Trophoblast cell (in vitro differentiated cells and primary cell): ENCODE data around the gene AOPEP.

ENCODE experiments used
- DNase-seq, 2 donors: peaks; one replicate each; pipeline ENCODE4 v3.0.0-alpha.2; 2016
- H2AFZ ChIP-seq: 2 replicates; pipeline ENCODE4 v1.6.1; 2013; ENCODE audit warnings: low read length, moderate library complexity, mild to moderate bottlenecking; ENCODE audit not compliant: insufficient read depth, poor library complexity
- H2AK5ac ChIP-seq: 2 replicates; pipeline ENCODE4 v1.6.1; 2013; ENCODE audit warnings: mild to moderate bottlenecking, low read length
- H2BK120ac ChIP-seq: 2 replicates; pipeline ENCODE4 v1.6.1; 2013; ENCODE audit warnings: low read length, mild to moderate bottlenecking, moderate library complexity; ENCODE audit not compliant: insufficient read depth, poor library complexity
- H2BK12ac ChIP-seq: 2 replicates; pipeline ENCODE4 v1.6.1; 2013; ENCODE audit warnings: mild to moderate bottlenecking, low read length, moderate library complexity
- H2BK5ac ChIP-seq: 2 replicates; pipeline ENCODE4 v1.6.1; 2013; ENCODE audit warnings: low read length, low read depth, moderate library complexity, mild to moderate bottlenecking; ENCODE audit not compliant: poor library complexity
- H3K14ac ChIP-seq: 2 replicates; pipeline ENCODE4 v1.6.1; 2013; ENCODE audit warnings: mild to moderate bottlenecking, low read length
- H3K18ac ChIP-seq: 2 replicates; pipeline ENCODE4 v1.6.1; 2013; ENCODE audit warnings: mild to moderate bottlenecking, low read length
- H3K23ac ChIP-seq: 2 replicates; pipeline ENCODE4 v1.6.1; 2013; ENCODE audit warnings: low read length
- H3K27ac ChIP-seq: 2 replicates; pipeline ENCODE4 v1.5.1; 2013; ENCODE audit warnings: low read depth, mild to moderate bottlenecking, inconsistent platforms, low read length, moderate library complexity
- H3K27me3 ChIP-seq: 2 replicates; pipeline ENCODE4 v1.6.1; 2013; ENCODE audit warnings: inconsistent platforms, mild to moderate bottlenecking, low read length, moderate library complexity; ENCODE audit not compliant: insufficient read depth
- H3K36me3 ChIP-seq, 2 experiments: 1 replicate in 1 of 2; 2 replicates in 1 of 2; pipeline ENCODE4 v1.6.1; 2013; ENCODE audit warnings: low read length in 2 of 2, mild to moderate bottlenecking in 2 of 2, moderate library complexity in 1 of 2; ENCODE audit not compliant: insufficient read depth in 2 of 2, control insufficient read depth in 1 of 2
- H3K4ac ChIP-seq: 2 replicates; pipeline ENCODE4 v1.6.1; 2013; ENCODE audit warnings: low read depth, mild to moderate bottlenecking, low read length, moderate library complexity
- H3K4me1 ChIP-seq, 2 experiments: 1 replicate in 1 of 2; 2 replicates in 1 of 2; pipeline ENCODE4 v1.6.1; 2013; ENCODE audit warnings: low read length in 2 of 2, mild to moderate bottlenecking in 2 of 2, moderate library complexity in 1 of 2; ENCODE audit not compliant: insufficient read depth in 2 of 2, control insufficient read depth in 1 of 2
- H3K4me2 ChIP-seq: 2 replicates; pipeline ENCODE4 v1.6.1; 2013; ENCODE audit warnings: inconsistent platforms, mild to moderate bottlenecking, low read length, moderate library complexity
- H3K4me3 ChIP-seq: 2 replicates; pipeline ENCODE4 v1.5.1; 2013; ENCODE audit warnings: mild to moderate bottlenecking, low read depth, low read length, inconsistent platforms
- H3K79me1 ChIP-seq: one replicate; pipeline ENCODE4 v1.6.1; 2013; ENCODE audit warnings: low read length
- H3K79me2 ChIP-seq: 2 replicates; pipeline ENCODE4 v1.6.1; 2013; ENCODE audit warnings: low read length, mild to moderate bottlenecking; ENCODE audit not compliant: control insufficient read depth, insufficient read depth, poor library complexity
- H3K9ac ChIP-seq: 2 replicates; pipeline ENCODE4 v1.6.1; 2013; ENCODE audit warnings: mild to moderate bottlenecking, low read length
- H3K9me3 ChIP-seq: 2 replicates; pipeline ENCODE4 v1.6.1; 2013; ENCODE audit warnings: low read depth, mild to moderate bottlenecking, control low read depth, inconsistent platforms, low read length; ENCODE audit not compliant: insufficient read depth
- H4K12ac ChIP-seq: 2 replicates; pipeline ENCODE4 v1.6.1; 2013; ENCODE audit warnings: low read depth, mild to moderate bottlenecking, low read length, moderate library complexity
- H4K8ac ChIP-seq: 2 replicates; pipeline ENCODE4 v1.6.1; 2013; ENCODE audit warnings: low read depth, mild to moderate bottlenecking, low read length, moderate library complexity
- H4K91ac ChIP-seq: one replicate; pipeline ENCODE4 v1.6.1; 2013; ENCODE audit warnings: low read depth, mild to moderate bottlenecking, low read length, moderate library complexity
- WGBS: extraction: QIAGEN DNeasy Blood & Tissue Kit; methylation state at CpG from one replicate; pipeline ENCODE4 v1.1.7; 2013; ENCODE audit warnings: missing lambda C conversion rate; ENCODE audit not compliant: insufficient read length, insufficient coverage; ENCODE audit errors: extremely low coverage; 5-methylcytosine and 5-hydroxymethylcytosine counted together

AOPEP gene

DNA sequence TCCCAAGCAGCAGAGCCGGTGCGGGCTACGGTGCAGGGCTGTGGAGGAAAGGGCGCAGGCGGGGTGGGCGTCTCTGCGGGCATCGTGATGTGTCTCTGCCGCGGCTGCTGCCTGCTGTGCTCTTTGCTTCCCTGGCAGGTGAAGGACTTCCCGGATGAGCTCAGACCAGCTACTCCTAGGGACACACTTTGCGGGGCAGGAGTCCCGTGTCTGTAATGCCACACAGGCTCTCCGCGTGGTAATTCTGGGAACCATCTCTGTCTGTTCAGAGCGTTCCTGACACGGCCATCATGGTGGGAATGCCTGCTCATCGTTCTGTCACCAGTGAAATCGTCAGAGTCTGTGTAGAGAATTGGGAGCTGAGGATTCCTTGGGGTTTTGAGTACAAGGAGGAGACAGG, 355.5 kb downstream of the AOPEP start:
- Histone ChIP-seq H3K9me3 (peaks cover 7% of the 10 kb centered on the region), H3K79me2 (peaks cover 1% of the 10 kb centered on the region), H3K4me1 (peaks cover 9 to 16% of the 10 kb centered on the region in 2 experiments), H4K91ac (no peak overlapping the region), H3K4ac (no peak overlapping the region), H2BK120ac (no peak overlapping the region), H3K9ac (no peak overlapping the region), H2BK12ac (no peak overlapping the region), H3K27ac (no peak overlapping the region), H4K8ac (no peak overlapping the region), H2BK5ac (no peak overlapping the region), H2AK5ac (no peak overlapping the region), H2AFZ (no peak overlapping the region), H3K4me2 (no peak overlapping the region), H3K36me3 (peaks cover 52 to 58% of the 10 kb centered on the region in 2 experiments), H3K4me3 (no peak overlapping the region), H3K18ac (no peak overlapping the region), H3K79me1 (peaks cover 6% of the 10 kb centered on the region), H3K27me3 (no peaks in the 10 kb centered on the region), H3K14ac (no peak overlapping the region), H4K12ac (no peak overlapping the region), H3K23ac (no peak overlapping the region)
- WGBS, result no CpG with 5 or more reads among the region's 19 CpGs
- no peak for DNase-seq

DNA sequence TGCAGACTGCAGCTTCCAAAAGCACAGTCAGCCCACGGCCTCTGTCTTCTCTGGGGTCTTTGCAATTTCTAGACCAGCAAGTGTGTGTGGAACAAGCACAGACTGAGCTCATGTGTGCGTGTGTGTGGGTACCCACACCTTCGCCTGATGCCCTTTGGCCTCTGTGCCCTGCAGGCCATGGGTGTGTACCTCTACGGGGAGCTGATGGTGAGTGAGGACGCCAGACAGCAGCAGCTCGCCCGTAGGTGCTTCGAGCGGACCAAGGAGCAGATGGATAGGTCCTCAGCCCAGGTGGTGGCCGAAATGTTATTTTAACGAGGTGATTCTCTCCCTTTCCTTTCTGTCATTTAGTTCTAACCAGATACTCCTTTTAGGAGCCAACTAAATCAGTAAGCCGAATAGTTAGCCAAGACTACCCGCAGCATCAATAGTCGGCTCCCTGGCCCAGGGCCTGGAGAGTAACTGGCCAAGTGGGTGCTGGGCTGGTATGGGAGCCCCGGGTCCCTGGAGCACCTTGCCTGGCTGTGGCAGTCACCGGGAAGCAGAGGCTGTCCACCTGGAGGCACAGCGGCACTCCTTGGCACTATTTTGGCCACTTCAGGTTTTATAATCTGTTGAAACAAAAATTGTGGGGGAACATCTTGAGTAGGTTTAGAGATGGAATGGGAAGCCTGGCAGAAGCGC, 356.0 kb downstream of the AOPEP start:
- H2AK5ac ChIP-seq, result no peak overlapping the region
- no CpG with 5 or more reads among the region's 18 CpGs for WGBS

DNA sequence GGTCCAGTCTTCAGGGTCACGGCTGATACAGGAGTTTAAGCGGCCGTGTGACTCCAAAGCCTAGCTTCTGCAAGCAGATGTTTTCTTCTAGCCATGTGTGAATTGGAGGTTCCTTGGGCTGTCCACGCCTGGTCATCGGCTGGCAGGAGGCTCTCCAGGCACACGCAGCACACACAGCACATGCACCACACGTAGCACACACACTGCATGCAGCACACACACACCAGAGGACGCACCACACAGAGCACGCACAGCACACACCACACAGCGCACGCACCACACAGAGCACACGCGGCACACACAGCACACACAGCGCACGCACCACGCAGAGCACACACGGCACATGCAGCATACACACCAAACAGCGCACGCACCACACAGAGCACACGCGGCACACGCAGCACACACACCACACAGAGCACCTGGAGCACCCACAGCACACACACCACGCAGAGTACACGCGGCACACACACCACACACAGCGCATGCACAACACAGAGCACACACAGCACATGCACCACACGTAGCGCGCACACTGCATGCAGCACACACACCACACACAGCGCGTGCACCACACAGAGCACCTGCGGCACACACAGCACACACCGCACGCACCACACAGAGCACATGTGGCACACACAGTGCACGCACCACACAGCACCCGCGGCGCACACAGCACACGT, 356.7 kb downstream of the AOPEP start:
- Histone ChIP-seq H3K4me3 (peak overlapping the region; percentile 38), H3K23ac (peak overlapping the region; percentile 41), H3K79me1 (peaks cover 6% of the 10 kb centered on the region), H3K27ac (no peak overlapping the region), H2AK5ac (no peak overlapping the region), H4K8ac (no peak overlapping the region), H3K4me1 (peaks cover 9 to 13% of the 10 kb centered on the region in 2 experiments), H3K9me3 (peaks cover 7% of the 10 kb centered on the region), H3K9ac (no peak overlapping the region), H3K79me2 (no peaks in the 10 kb centered on the region), H2BK5ac (no peak overlapping the region), H3K4ac (no peak overlapping the region), H2BK12ac (no peak overlapping the region), H3K27me3 (no peaks in the 10 kb centered on the region), H3K14ac (no peak overlapping the region), H2BK120ac (no peak overlapping the region), H4K91ac (no peak overlapping the region), H4K12ac (no peak overlapping the region), H3K18ac (no peak overlapping the region), H2AFZ (no peak overlapping the region), H3K4me2 (no peak overlapping the region), H3K36me3 (peaks cover 56 to 61% of the 10 kb centered on the region in 2 experiments)
- WGBS, result no CpG with 5 or more reads among the region's 39 CpGs
- no peak for DNase-seq

More for the DNA sequence above, 356.0 kb downstream of the AOPEP start:
- Histone ChIP-seq H3K14ac (no peak overlapping the region), H4K91ac (no peak overlapping the region), H3K23ac (no peak overlapping the region), H3K9me3 (peaks cover 7% of the 10 kb centered on the region), H3K4me1 (peaks cover 9 to 13% of the 10 kb centered on the region in 2 experiments), H3K36me3 (peaks cover 51 to 57% of the 10 kb centered on the region in 2 experiments), H3K9ac (no peak overlapping the region), H3K4me3 (no peak overlapping the region), H3K79me2 (no peaks in the 10 kb centered on the region), H4K12ac (no peak overlapping the region), H2AFZ (no peak overlapping the region), H2BK5ac (no peak overlapping the region), H3K79me1 (peaks cover 6% of the 10 kb centered on the region), H3K18ac (no peak overlapping the region), H3K27me3 (no peaks in the 10 kb centered on the region), H3K4me2 (no peak overlapping the region), H2BK120ac (no peak overlapping the region), H3K4ac (no peak overlapping the region), H2BK12ac (no peak overlapping the region), H3K27ac (no peak overlapping the region), H4K8ac (no peak overlapping the region)
- no peak for DNase-seq

DNA sequence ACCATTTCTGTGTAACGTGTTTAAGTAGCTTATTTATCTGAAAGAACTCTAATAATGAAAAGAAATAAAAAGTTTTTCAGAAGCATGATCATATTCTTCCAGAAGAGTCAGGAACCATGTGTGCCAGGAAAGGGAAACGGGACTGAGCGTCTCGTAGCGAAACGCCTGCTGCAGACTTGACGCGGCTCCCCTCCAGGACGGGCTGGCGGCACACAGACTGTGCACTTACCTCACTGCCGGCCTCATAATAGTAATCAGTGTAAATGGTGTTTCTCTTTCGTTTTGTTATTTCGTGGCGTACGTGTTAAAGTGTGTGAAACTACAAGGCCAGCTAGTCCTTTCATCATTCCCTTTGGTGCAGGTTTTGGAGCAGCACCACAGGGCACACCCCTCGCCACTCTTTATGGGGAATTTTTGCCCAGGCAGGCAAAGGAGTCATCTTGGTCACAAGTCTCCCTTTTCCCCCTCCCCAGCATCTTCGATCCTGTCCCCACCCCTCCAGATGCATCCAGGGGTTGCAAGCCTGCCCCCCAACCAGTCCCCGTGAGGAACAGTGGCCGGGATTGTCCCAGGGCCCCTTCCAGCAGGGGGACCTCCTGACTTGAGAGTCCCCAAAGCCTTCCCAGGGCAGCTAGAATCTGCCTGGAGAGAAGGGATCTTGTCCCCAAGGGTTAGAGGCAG, 357.9 kb downstream of the AOPEP start:
- H3K27me3 ChIP-seq, result no peaks in the 10 kb centered on the region
- peaks cover 59 to 61% of the 10 kb centered on the region in 2 experiments for H3K36me3 ChIP-seq
- H3K4me2 ChIP-seq, result no peak overlapping the region
- no peak overlapping the region for H2BK120ac ChIP-seq
- H4K12ac ChIP-seq, result no peak overlapping the region
- no peak overlapping the region for H3K4ac ChIP-seq
- no peak overlapping the region for H3K18ac ChIP-seq
- no peak overlapping the region for H2BK5ac ChIP-seq
- no peak overlapping the region for H3K14ac ChIP-seq
- H3K23ac ChIP-seq, result no peak overlapping the region
- no peak overlapping the region for H4K8ac ChIP-seq
- H3K79me1 ChIP-seq, result peaks cover 8% of the 10 kb centered on the region
- H2AK5ac ChIP-seq, result no peak overlapping the region
- no peak overlapping the region for H2BK12ac ChIP-seq
- H3K4me1 ChIP-seq, result peaks cover 7 to 12% of the 10 kb centered on the region in 2 experiments
- no peak for DNase-seq
- no peak overlapping the region for H3K4me3 ChIP-seq
- no peak overlapping the region for H3K27ac ChIP-seq
- H4K91ac ChIP-seq, result no peak overlapping the region
- no CpG with 5 or more reads among the region's 19 CpGs for WGBS
- no peak overlapping the region for H3K9ac ChIP-seq
- H2AFZ ChIP-seq, result no peak overlapping the region
- peaks cover 7% of the 10 kb centered on the region for H3K9me3 ChIP-seq
- H3K79me2 ChIP-seq, result no peaks in the 10 kb centered on the region
